ENCODE data around the gene CFAP74. TPM values are rescaled to one million over a fixed set of nuclear protein-coding genes. Genes with fewer than 3 reads are reported as not detected.

Gene CFAP74
- total and polyA plus RNA-seq, 9 donors, result 0.05 to 8.0 (median 0.58) TPM; not detected in 1

- 75 to 88% (median 75%) methylated on average over 5 to 6 of the region's 6 CpGs for WGBS, 3 donors
- peak in 1 of 5 donors; percentile 25 for DNase-seq
- H3K27ac ChIP-seq, result no peak overlapping the region
- H3K27me3 ChIP-seq, result no peaks in the 10 kb centered on the region
- no peaks in the 10 kb centered on the region for H3K36me3 ChIP-seq
- intact Hi-C loops (cut with DNase I), result no loop called here
- no peak overlapping the region for H3K4me3 ChIP-seq
- H3K4me1 ChIP-seq (ENCODE audit: insufficient read depth), result peaks cover 6% of the 10 kb centered on the region
- no peak for TF ChIP-seq EP300 (IDR thresholded peaks at IDR 0.05)
- TF ChIP-seq CTCF (IDR thresholded peaks at IDR 0.05), result no peak
- TF ChIP-seq POLR2A (IDR thresholded peaks at IDR 0.05), result no peak
- no peaks in the 10 kb centered on the region for H3K9me3 ChIP-seq
These were observed 82.1 kb downstream of the CFAP74 start for GRCh38 chr1:1921459-1921862.

DNA sequence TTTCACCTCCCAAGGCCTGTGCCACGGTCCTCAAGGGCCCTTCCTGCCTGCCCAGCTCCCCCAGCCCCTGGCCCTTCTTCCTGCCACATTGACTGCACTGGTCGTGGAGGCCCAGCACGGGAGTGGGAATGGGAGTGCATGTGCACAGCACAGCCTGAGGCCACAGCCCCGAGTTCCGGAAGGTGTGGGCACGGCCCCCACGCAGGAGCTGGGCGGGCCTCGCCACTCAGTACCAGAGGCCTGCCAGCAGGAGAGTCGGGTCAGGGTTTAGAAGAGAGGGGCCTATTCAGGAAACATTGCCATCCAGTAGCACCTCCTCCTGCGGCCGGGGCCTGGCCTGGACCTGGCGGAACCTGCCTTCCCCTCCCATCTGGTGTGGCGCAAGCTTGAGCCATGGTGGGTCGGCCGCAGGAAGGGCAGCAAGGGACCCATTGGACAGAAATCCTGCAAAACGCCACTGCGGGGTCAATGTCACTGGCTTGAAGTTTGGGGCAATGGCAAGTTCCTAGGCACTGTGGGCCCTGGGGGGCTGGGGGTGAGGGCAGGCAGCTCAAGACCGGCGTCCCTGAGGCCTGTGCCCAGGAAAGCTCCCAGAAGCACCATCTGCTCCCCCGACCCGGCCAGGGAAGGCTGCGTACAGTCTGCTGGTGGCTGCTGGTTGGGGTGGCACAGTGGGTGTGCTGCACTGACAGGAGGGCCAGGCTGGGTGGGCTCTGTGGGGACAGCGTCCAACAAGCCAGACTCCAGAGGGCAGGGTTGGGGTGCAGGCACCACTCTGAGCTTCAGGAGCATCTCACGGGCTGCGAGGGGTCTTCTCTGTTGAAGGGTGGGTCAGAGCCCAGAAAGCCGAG lies 82.8 kb downstream of the CFAP74 start:
- intact Hi-C loops (cut with DNase I), result no loop called here
- TF ChIP-seq POLR2A (IDR thresholded peaks at IDR 0.05) (no peak), EP300 (IDR thresholded peaks at IDR 0.05) (no peak), CTCF (IDR thresholded peaks at IDR 0.05) (no peak)
- 81 to 89% (median 82%) methylated on average over 27 of the region's 27 CpGs for WGBS, 3 donors
- no peaks in the 10 kb centered on the region for H3K36me3 ChIP-seq
- no peak overlapping the region for H3K27ac ChIP-seq
- H3K4me3 ChIP-seq, result no peak overlapping the region
- no peaks in the 10 kb centered on the region for H3K9me3 ChIP-seq
- H3K4me1 ChIP-seq (ENCODE audit: insufficient read depth), result peaks cover 6% of the 10 kb centered on the region
- peak in 2 of 5 donors; percentile 52 for DNase-seq
- no peaks in the 10 kb centered on the region for H3K27me3 ChIP-seq

DNA sequence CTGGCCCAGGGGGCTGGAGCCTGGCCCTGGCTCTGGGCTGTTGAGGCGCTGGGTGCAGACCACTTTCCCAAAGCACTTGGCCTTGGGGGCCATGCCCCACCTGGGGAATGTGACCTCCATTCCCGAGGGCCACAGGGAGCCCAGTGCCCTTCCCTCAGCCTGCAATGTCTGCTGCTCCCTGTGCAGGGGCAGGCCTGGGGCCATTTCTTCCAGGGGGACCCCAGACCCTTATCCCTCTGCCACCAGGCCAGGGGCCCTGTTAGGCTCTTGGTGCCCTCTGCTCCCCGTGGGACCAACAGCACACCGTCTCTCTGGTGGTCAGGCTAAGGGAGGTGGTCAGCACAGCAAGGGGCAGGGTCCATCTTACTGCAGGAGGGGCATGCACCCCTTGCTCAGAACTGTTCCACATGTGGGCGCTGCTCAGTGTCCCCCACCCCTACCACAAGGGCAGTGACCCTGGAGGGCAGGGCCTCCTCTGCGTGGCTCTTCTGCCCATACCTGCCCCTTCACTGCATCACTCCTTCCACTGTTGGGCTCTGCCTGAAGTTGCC lies 83.5 kb downstream of the CFAP74 start:
- 84 to 88% (median 85%) methylated on average over 6 of the region's 6 CpGs for WGBS, 3 donors

More for the DNA sequence above, 83.5 kb downstream of the CFAP74 start:
- H3K27me3 ChIP-seq, result no peaks in the 10 kb centered on the region
- no peaks in the 10 kb centered on the region for H3K9me3 ChIP-seq
- no peaks in the 10 kb centered on the region for H3K36me3 ChIP-seq
- H3K4me1 ChIP-seq (ENCODE audit: insufficient read depth), result peaks cover 6% of the 10 kb centered on the region
- peak overlapping the region in 1 of 2 donors; percentile 57 for H3K27ac ChIP-seq
- H3K4me3 ChIP-seq, result peak overlapping the region; percentile 44
- intact Hi-C loops (cut with DNase I), result no loop called here
- no peak for DNase-seq
- TF ChIP-seq CTCF (IDR thresholded peaks at IDR 0.05) (no peak), EP300 (IDR thresholded peaks at IDR 0.05) (no peak), POLR2A (IDR thresholded peaks at IDR 0.05) (no peak)
